Liver (tissue), 9 donors: ENCODE results near the gene MAGOHB. TPM values are rescaled to one million over a fixed set of nuclear protein-coding genes. Genes with fewer than 3 reads are reported as not detected.
"Not testable (repeated sequence)": the region's sequence is repeated elsewhere in the genome, so short reads cannot be mapped to it uniquely, and the experiment has no call there.

Experiments used
- DNase-seq: peaks from one replicate; pipeline ENCODE4 v3.0.0-alpha.2; 2017; ENCODE audit warnings: low spot score
- H3K27ac ChIP-seq, 2 donors: one replicate each; pipeline ENCODE4 v1.7.0; 2013; ENCODE audit warnings: inconsistent platforms in 2 of 2, low read length in 2 of 2, control low read depth in 1 of 2, low read depth in 1 of 2, mild to moderate bottlenecking in 1 of 2
- H3K27me3 ChIP-seq, 4 donors: one replicate each; pipeline versions ENCODE4 v1.6.1 to v1.7.0; 2013; ENCODE audit warnings: low read length in 3 of 4, inconsistent platforms in 1 of 4, mild to moderate bottlenecking in 1 of 4, moderate library complexity in 1 of 4; ENCODE audit not compliant: control insufficient read depth in 4 of 4, insufficient read depth in 4 of 4
- H3K36me3 ChIP-seq, 4 donors: one replicate each; pipeline versions ENCODE4 v1.6.1 to v1.7.0; 2013; ENCODE audit warnings: low read length in 3 of 4, mild to moderate bottlenecking in 3 of 4, low read depth in 1 of 4, moderate library complexity in 1 of 4; ENCODE audit not compliant: control insufficient read depth in 4 of 4, insufficient read depth in 3 of 4
- H3K4me1 ChIP-seq, 4 donors: one replicate each; pipeline versions ENCODE4 v1.6.1 to v1.7.0; 2013; ENCODE audit warnings: low read length in 3 of 4, mild to moderate bottlenecking in 3 of 4, moderate library complexity in 1 of 4; ENCODE audit not compliant: control insufficient read depth in 4 of 4, insufficient read depth in 4 of 4
- H3K4me3 ChIP-seq, 3 donors: one replicate each; pipeline versions ENCODE4 v1.6.1 to v1.7.0; 2013; ENCODE audit warnings: low read length in 3 of 3, control low read depth in 1 of 3, low read depth in 1 of 3, mild to moderate bottlenecking in 1 of 3
- H3K9ac ChIP-seq, 2 donors: one replicate each; pipeline ENCODE4 v1.7.0; 2013; ENCODE audit warnings: low read length in 2 of 2, mild to moderate bottlenecking in 2 of 2, moderate library complexity in 2 of 2, control low read depth in 1 of 2, low read depth in 1 of 2
- H3K9me3 ChIP-seq, 4 donors: one replicate each; pipeline versions ENCODE4 v1.6.1 to v1.7.0; 2013; ENCODE audit warnings: low read length in 3 of 4; ENCODE audit not compliant: control insufficient read depth in 4 of 4
- HNF4A ChIP-seq, 2 donors: conservative IDR thresholded peaks; 2 replicates each; pipeline ENCODE4 v1.6.1; 2016; ENCODE audit warnings: antibody characterized with exemption in 2 of 2, mild to moderate bottlenecking in 2 of 2
- HNF4G ChIP-seq: IDR thresholded peaks from 2 replicates; pipeline ENCODE4 v1.6.1; 2016; ENCODE audit warnings: antibody characterized with exemption
- JUND ChIP-seq, 2 donors: IDR thresholded peaks; 2 replicates each; pipeline ENCODE4 v1.6.1; 2016; ENCODE audit warnings: antibody characterized with exemption in 2 of 2
- NR2F2 ChIP-seq: IDR thresholded peaks from 2 replicates; pipeline ENCODE4 v1.6.1; 2016; ENCODE audit warnings: antibody characterized with exemption
- RAD21 ChIP-seq, 2 donors: IDR thresholded peaks; 2 replicates each; pipeline ENCODE4 v1.6.1; 2016; ENCODE audit warnings: antibody characterized with exemption in 2 of 2, mild to moderate bottlenecking in 2 of 2
- RXRA ChIP-seq, 2 donors: IDR thresholded peaks; 2 replicates each; pipeline ENCODE4 v1.6.1; 2017 to 2018; ENCODE audit warnings: antibody characterized with exemption in 2 of 2, mild to moderate bottlenecking in 1 of 2
- SP1 ChIP-seq: IDR thresholded peaks from 2 replicates; pipeline ENCODE4 v1.6.1; 2018; ENCODE audit warnings: antibody characterized with exemption, mild to moderate bottlenecking
- TAF1 ChIP-seq: conservative IDR thresholded peaks from 2 replicates; pipeline ENCODE4 v1.6.1; 2016; ENCODE audit warnings: antibody characterized with exemption, mild to moderate bottlenecking
- WGBS: extraction: QIAGEN DNeasy Blood & Tissue Kit; methylation state at CpG from one replicate; pipeline ENCODE4 v1.1.7; 2013; 5-methylcytosine and 5-hydroxymethylcytosine counted together
- polyA plus RNA-seq, 2 donors: library from polyadenylated mRNA; stranded (reverse) in 1 of 2; unstranded in 1 of 2; fragments of 200-250 nt in 1 of 2; fragments of >200 nt in 1 of 2; fragmentation: Nextera tagmentation in 1 of 2; extraction: Ambion mirVana in 1 of 2; gene quantifications; one replicate each; pipeline versions ENCODE4 v1.2.1 to v1.2.3, GENCODE V29; 2013 to 2015
- total RNA-seq, 2 donors: library from RNA; depleted of rRNA; stranded (reverse); fragments of >200 nt; gene quantifications; one replicate each; pipeline ENCODE4 v1.2.3, GENCODE V29; 2014
- TF ChIP-seq, protein P1 (sequence below): fragments of 150-350 bp; IDR thresholded peaks from 2 replicates; pipeline ENCODE4 v1.5.1; 2017; ENCODE audit warnings: improper control_type of control experiment, low read depth, low read length; ENCODE audit not compliant: missing input control
- TF ChIP-seq, protein P2 (sequence below): IDR thresholded peaks from 2 replicates; pipeline ENCODE4 v1.6.1; 2016; ENCODE audit warnings: antibody characterized with exemption
- TF ChIP-seq, protein P3 (sequence below): IDR thresholded peaks from 2 replicates; pipeline ENCODE4 v1.6.1; 2016; ENCODE audit warnings: antibody characterized with exemption
- TF ChIP-seq, protein P4 (sequence below): IDR thresholded peaks from 2 replicates; pipeline ENCODE4 v1.6.1; 2016; ENCODE audit warnings: antibody characterized with exemption, mild to moderate bottlenecking
- TF ChIP-seq, protein P5 (sequence below): IDR thresholded peaks from 2 replicates; pipeline ENCODE4 v1.6.1; 2016; ENCODE audit warnings: antibody characterized with exemption
- donor health status: healthy.
- donor health status: healthy.
- donor health status: healthy.
- donor health status: healthy.
- donor health status: healthy.

The MAGOHB gene
- total and polyA plus RNA-seq, 4 donors, result 7.6 to 20.7 (median 8.9) TPM

DNA sequence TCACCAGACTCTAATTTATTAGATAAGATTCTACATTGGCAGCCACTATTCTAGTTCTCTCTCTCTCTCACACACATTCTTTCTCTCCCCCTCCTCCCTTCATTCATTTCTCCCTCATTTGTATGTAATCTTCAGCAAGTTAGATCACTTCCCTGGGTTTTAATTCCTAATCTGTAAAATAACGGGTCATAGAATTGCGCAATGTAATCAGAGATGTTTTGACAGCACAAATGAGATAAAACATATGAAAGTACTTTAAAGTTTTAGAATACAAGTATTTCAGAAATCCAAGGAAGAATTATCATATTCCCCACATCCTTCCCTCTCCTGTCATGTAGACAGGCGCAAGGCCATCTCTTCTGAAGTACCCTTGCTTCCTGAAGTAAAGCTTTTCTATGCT is 38.8 kb upstream of the MAGOHB start:
- no peaks in the 10 kb centered on the region for H3K36me3 ChIP-seq
- H3K27me3 ChIP-seq, result peaks cover 0 to 4% (median 0%) of the 10 kb centered on the region in 4 donors
- no peak overlapping the region for H3K4me3 ChIP-seq
- TF ChIP-seq RXRA (IDR thresholded peaks at IDR 0.05) (no peak), TAF1 (no peak), NR2F2 (no peak), RAD21 (IDR thresholded peaks at IDR 0.05) (no peak), HNF4A (conservative IDR thresholded peaks at IDR 0.05) (no peak)
- 63% methylated on average over 3 of the region's 3 CpGs for WGBS
- H3K9me3 ChIP-seq, result peaks cover 0 to 2% (median 0%) of the 10 kb centered on the region in 4 donors
- H3K27ac ChIP-seq, result no peak overlapping the region
- H3K9ac ChIP-seq, result no peak overlapping the region
- H3K4me1 ChIP-seq, result no peaks in the 10 kb centered on the region
- DNase-seq, result no peak

DNA sequence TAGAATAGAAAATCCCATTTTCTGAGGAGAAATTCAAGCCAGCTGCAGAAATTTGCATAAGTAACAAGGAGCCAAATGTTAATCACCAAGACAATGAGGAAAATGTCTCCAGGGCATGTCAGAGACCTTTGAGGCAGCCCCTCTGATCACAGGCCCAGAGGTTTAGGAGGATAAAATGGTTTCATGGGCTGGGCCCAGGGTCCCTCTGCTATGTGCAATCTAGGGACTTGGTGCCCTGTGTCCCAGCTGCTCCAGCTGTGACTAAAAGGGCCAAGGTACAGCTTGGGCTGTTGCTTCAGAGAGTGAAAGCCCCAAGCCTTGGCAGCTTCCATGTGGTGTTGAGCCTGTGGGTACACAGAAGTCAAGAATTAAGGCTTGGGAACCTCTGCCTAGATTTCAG is 33.2 kb upstream of the MAGOHB start:
- peaks cover 0 to 11% (median 2%) of the 10 kb centered on the region in 4 donors for H3K9me3 ChIP-seq
- not testable (repeated sequence) for DNase-seq, H3K27me3 ChIP-seq, H3K36me3 ChIP-seq, H3K27ac ChIP-seq, H3K9ac ChIP-seq, H3K4me1 ChIP-seq, H3K4me3 ChIP-seq

DNA sequence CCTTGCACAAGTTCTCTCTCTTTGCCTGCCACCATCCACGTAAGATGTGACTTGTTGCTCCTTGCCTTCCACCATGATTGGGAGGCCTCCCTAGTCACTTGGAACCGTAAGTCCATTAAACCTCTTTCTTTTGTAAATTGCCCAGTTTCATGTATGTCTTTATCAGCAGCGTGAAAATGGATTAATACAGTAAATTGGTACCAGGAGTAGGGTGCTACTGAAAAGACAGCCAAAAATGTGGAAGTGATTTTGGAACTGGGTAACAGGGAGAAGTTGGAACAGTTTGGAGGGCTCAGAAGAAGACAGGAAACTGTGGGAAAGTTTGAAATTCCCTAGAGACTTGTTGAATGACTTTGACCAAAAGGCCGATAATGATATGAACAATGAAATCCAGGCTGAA is 32.5 kb upstream of the MAGOHB start:
- H3K9me3 ChIP-seq, result peaks cover 0 to 11% (median 5%) of the 10 kb centered on the region in 4 donors
- WGBS, result 79% methylated on average over 4 of the region's 4 CpGs
- peaks cover 0 to 4% (median 0%) of the 10 kb centered on the region in 4 donors for H3K27me3 ChIP-seq
- H3K9ac ChIP-seq, result no peak overlapping the region
- no peak for DNase-seq
- H3K4me3 ChIP-seq, result no peak overlapping the region
- H3K36me3 ChIP-seq, result no peaks in the 10 kb centered on the region
- no peak overlapping the region for H3K27ac ChIP-seq
- no peak for TF ChIP-seq HNF4G
- TF ChIP-seq JUND (IDR thresholded peaks at IDR 0.05), result no peak
- TF ChIP-seq, protein P1, sequence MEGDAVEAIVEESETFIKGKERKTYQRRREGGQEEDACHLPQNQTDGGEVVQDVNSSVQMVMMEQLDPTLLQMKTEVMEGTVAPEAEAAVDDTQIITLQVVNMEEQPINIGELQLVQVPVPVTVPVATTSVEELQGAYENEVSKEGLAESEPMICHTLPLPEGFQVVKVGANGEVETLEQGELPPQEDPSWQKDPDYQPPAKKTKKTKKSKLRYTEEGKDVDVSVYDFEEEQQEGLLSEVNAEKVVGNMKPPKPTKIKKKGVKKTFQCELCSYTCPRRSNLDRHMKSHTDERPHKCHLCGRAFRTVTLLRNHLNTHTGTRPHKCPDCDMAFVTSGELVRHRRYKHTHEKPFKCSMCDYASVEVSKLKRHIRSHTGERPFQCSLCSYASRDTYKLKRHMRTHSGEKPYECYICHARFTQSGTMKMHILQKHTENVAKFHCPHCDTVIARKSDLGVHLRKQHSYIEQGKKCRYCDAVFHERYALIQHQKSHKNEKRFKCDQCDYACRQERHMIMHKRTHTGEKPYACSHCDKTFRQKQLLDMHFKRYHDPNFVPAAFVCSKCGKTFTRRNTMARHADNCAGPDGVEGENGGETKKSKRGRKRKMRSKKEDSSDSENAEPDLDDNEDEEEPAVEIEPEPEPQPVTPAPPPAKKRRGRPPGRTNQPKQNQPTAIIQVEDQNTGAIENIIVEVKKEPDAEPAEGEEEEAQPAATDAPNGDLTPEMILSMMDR, result no peak
- TF ChIP-seq, protein P2, sequence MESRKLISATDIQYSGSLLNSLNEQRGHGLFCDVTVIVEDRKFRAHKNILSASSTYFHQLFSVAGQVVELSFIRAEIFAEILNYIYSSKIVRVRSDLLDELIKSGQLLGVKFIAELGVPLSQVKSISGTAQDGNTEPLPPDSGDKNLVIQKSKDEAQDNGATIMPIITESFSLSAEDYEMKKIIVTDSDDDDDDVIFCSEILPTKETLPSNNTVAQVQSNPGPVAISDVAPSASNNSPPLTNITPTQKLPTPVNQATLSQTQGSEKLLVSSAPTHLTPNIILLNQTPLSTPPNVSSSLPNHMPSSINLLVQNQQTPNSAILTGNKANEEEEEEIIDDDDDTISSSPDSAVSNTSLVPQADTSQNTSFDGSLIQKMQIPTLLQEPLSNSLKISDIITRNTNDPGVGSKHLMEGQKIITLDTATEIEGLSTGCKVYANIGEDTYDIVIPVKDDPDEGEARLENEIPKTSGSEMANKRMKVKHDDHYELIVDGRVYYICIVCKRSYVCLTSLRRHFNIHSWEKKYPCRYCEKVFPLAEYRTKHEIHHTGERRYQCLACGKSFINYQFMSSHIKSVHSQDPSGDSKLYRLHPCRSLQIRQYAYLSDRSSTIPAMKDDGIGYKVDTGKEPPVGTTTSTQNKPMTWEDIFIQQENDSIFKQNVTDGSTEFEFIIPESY, result no peak
- TF ChIP-seq, protein P3, sequence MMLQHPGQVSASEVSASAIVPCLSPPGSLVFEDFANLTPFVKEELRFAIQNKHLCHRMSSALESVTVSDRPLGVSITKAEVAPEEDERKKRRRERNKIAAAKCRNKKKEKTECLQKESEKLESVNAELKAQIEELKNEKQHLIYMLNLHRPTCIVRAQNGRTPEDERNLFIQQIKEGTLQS, result no peak
- TF ChIP-seq, protein P4, sequence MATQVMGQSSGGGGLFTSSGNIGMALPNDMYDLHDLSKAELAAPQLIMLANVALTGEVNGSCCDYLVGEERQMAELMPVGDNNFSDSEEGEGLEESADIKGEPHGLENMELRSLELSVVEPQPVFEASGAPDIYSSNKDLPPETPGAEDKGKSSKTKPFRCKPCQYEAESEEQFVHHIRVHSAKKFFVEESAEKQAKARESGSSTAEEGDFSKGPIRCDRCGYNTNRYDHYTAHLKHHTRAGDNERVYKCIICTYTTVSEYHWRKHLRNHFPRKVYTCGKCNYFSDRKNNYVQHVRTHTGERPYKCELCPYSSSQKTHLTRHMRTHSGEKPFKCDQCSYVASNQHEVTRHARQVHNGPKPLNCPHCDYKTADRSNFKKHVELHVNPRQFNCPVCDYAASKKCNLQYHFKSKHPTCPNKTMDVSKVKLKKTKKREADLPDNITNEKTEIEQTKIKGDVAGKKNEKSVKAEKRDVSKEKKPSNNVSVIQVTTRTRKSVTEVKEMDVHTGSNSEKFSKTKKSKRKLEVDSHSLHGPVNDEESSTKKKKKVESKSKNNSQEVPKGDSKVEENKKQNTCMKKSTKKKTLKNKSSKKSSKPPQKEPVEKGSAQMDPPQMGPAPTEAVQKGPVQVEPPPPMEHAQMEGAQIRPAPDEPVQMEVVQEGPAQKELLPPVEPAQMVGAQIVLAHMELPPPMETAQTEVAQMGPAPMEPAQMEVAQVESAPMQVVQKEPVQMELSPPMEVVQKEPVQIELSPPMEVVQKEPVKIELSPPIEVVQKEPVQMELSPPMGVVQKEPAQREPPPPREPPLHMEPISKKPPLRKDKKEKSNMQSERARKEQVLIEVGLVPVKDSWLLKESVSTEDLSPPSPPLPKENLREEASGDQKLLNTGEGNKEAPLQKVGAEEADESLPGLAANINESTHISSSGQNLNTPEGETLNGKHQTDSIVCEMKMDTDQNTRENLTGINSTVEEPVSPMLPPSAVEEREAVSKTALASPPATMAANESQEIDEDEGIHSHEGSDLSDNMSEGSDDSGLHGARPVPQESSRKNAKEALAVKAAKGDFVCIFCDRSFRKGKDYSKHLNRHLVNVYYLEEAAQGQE, result no peak
- TF ChIP-seq, protein P5, sequence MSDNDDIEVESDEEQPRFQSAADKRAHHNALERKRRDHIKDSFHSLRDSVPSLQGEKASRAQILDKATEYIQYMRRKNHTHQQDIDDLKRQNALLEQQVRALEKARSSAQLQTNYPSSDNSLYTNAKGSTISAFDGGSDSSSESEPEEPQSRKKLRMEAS, result no peak
- TF ChIP-seq SP1, result no peak
- TF ChIP-seq RAD21 (IDR thresholded peaks at IDR 0.05), result no peak
- no peak for TF ChIP-seq HNF4A (conservative IDR thresholded peaks at IDR 0.05)
- no peaks in the 10 kb centered on the region for H3K4me1 ChIP-seq
